Measurements from ENCODE around the gene SKI.

Gene SKI

DNA sequence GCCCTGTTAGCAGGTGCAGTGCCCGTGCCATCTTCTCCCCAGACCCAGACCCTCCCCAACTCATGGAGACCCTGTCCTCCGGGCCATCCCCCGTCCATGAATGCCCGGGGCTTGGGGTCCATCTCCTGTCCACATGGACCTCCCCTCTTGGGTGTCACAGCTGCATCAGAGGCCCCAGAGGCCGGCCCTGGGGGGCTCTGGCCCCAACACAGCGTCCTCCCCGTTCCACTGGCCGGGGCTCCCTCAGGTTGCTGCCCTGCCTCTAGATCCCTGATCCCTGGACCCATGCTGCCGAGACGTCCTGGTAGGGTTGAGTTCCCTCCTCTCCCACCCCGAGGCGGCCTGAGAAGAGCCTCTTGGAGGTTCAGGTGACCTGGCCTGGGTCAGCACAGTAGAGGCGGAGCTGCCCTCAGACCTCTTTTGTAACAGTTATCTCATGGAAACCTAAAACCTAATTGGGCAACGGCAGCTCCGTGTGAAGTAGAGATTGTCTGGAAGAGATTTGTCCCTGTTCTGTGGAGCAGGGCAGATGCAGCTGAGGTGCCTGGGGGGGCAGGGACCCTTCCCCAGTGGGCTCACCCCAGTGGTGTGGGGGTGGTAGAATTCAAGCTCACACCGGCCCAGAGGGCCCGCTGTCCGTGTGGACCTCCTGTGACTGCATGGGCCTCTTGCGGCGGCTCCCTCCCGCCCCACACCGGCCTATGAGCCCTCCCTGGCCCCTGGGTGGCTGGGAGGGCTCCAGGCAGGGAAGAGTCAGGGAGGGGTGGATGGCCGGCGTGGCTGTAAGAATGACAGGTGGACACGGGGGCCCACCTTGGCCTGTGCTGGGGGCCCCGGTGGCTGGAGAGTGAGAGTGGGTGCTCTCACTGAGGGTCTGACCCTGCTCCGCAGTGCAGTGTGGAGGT is 56.1 kb downstream of the SKI start:
- H3K27ac ChIP-seq (ENCODE audit: low read length), result no peak overlapping the region
- H3K27me3 ChIP-seq (ENCODE audit: insufficient read depth, low read length, poor library complexity), result no peaks in the 10 kb centered on the region
- H3K4me1 ChIP-seq (ENCODE audit: insufficient read depth, low read length), result peaks cover 14% of the 10 kb centered on the region
- H3K4me2 ChIP-seq (ENCODE audit: insufficient read depth, low read length), result no peak overlapping the region
- H3K4me3 ChIP-seq (ENCODE audit: low read depth in 1 of 2, low read length in 2 of 2), result no peak overlapping the region
- ATAC-seq (ENCODE audit: insufficient read depth, low read depth), result no peak
- peaks cover 33% of the 10 kb centered on the region for H3K79me2 ChIP-seq (ENCODE audit: insufficient read depth, low read length)
- H3K36me3 ChIP-seq (ENCODE audit: insufficient read depth, low read length), result no peaks in the 10 kb centered on the region
- no peak overlapping the region for H2AFZ ChIP-seq (ENCODE audit: low read depth, low read length)
- H3K9ac ChIP-seq (ENCODE audit: low read depth, low read length), result no peak overlapping the region
- TF ChIP-seq, protein P1, sequence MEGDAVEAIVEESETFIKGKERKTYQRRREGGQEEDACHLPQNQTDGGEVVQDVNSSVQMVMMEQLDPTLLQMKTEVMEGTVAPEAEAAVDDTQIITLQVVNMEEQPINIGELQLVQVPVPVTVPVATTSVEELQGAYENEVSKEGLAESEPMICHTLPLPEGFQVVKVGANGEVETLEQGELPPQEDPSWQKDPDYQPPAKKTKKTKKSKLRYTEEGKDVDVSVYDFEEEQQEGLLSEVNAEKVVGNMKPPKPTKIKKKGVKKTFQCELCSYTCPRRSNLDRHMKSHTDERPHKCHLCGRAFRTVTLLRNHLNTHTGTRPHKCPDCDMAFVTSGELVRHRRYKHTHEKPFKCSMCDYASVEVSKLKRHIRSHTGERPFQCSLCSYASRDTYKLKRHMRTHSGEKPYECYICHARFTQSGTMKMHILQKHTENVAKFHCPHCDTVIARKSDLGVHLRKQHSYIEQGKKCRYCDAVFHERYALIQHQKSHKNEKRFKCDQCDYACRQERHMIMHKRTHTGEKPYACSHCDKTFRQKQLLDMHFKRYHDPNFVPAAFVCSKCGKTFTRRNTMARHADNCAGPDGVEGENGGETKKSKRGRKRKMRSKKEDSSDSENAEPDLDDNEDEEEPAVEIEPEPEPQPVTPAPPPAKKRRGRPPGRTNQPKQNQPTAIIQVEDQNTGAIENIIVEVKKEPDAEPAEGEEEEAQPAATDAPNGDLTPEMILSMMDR (IDR thresholded peaks at IDR 0.05; ENCODE audit: borderline replicate concordance, extremely low read depth, low read length, poor library complexity, severe bottlenecking), result no peak
- no peak for TF ChIP-seq EZH2 (IDR thresholded peaks at IDR 0.05; ENCODE audit: borderline replicate concordance, low read depth, low read length, severe bottlenecking)
- H3K9me3 ChIP-seq (ENCODE audit: insufficient read depth, low read length, severe bottlenecking), result no peaks in the 10 kb centered on the region
- peaks cover 57% of the 10 kb centered on the region for H4K20me1 ChIP-seq (ENCODE audit: insufficient read depth, low read length)
- no peak for DNase-seq

DNA sequence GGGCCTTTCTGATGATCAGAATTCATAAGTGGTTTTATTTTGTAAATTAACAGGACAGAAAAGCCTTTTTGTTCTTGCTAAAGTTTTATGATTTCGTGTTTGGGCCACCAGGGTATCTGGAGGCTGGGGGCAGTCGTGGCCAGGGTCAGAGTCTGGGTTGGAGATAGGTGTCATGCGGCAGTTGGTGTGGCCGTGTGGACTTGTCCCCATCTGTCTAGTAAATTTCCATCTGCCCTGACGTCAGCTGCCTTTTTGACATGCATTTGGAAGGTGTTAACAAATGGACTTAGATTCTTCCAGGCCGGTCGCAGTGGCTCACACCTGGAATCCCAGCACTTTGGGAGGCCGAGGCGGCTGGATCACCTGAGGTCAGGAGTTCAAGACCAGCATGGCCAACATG is 56.8 kb downstream of the SKI start:
- Histone ChIP-seq H2AFZ (ENCODE audit: low read depth, low read length) (no peak overlapping the region), H3K27me3 (ENCODE audit: insufficient read depth, low read length, poor library complexity) (no peaks in the 10 kb centered on the region), H3K9ac (ENCODE audit: low read depth, low read length) (no peak overlapping the region), H3K79me2 (ENCODE audit: insufficient read depth, low read length) (peaks cover 28% of the 10 kb centered on the region), H3K36me3 (ENCODE audit: insufficient read depth, low read length) (no peaks in the 10 kb centered on the region), H3K4me1 (ENCODE audit: insufficient read depth, low read length) (peaks cover 19% of the 10 kb centered on the region), H4K20me1 (ENCODE audit: insufficient read depth, low read length) (peaks cover 62% of the 10 kb centered on the region), H3K9me3 (ENCODE audit: insufficient read depth, low read length, severe bottlenecking) (no peaks in the 10 kb centered on the region), H3K27ac (ENCODE audit: low read length) (no peak overlapping the region), H3K4me2 (ENCODE audit: insufficient read depth, low read length) (no peak overlapping the region), H3K4me3 (ENCODE audit: low read depth in 1 of 2, low read length in 2 of 2) (no peak overlapping the region)
- ATAC-seq (ENCODE audit: insufficient read depth, low read depth) (no peak), DNase-seq (no peak)
- no peak for TF ChIP-seq EZH2 (IDR thresholded peaks at IDR 0.05; ENCODE audit: borderline replicate concordance, low read depth, low read length, severe bottlenecking)
- TF ChIP-seq, protein P1 (IDR thresholded peaks at IDR 0.05; ENCODE audit: borderline replicate concordance, extremely low read depth, low read length, poor library complexity, severe bottlenecking), result no peak

DNA sequence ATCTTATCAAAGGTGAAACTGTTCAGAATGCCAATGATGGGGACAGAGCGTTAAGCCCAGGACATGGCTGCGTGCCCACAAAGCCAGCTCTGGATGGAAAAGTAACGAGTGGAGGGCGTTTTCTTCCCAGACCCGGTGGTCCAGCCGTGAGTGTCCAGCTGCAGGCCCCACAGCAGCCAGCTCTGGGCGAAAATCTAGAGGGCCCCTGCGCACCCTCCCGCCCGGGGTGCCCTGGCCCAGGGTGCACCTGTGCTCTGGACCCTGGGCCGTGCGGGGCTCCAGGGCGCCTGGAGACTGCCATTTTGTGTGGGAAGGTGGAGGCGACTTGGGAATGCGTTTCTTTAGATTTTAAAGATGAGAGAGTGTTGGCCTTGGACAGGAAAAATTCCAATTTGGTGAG is 58.8 kb downstream of the SKI start:
- Histone ChIP-seq H2AFZ (ENCODE audit: low read depth, low read length) (no peak overlapping the region), H3K4me1 (ENCODE audit: insufficient read depth, low read length) (peaks cover 39% of the 10 kb centered on the region), H3K9me3 (ENCODE audit: insufficient read depth, low read length, severe bottlenecking) (no peaks in the 10 kb centered on the region), H3K4me3 (ENCODE audit: low read depth in 1 of 2, low read length in 2 of 2) (no peak overlapping the region), H3K79me2 (ENCODE audit: insufficient read depth, low read length) (peaks cover 30% of the 10 kb centered on the region), H3K36me3 (ENCODE audit: insufficient read depth, low read length) (no peaks in the 10 kb centered on the region), H4K20me1 (ENCODE audit: insufficient read depth, low read length) (peaks cover 73% of the 10 kb centered on the region), H3K27me3 (ENCODE audit: insufficient read depth, low read length, poor library complexity) (no peaks in the 10 kb centered on the region), H3K4me2 (ENCODE audit: insufficient read depth, low read length) (no peak overlapping the region), H3K9ac (ENCODE audit: low read depth, low read length) (no peak overlapping the region), H3K27ac (ENCODE audit: low read length) (no peak overlapping the region)
- TF ChIP-seq EZH2 (IDR thresholded peaks at IDR 0.05; ENCODE audit: borderline replicate concordance, low read depth, low read length, severe bottlenecking), result no peak
- TF ChIP-seq, protein P1 (IDR thresholded peaks at IDR 0.05; ENCODE audit: borderline replicate concordance, extremely low read depth, low read length, poor library complexity, severe bottlenecking), result no peak
- DNase-seq, result no peak
- ATAC-seq (ENCODE audit: insufficient read depth, low read depth), result no peak
